Heart left ventricle (tissue), 13 donors: ENCODE measurements around the gene PPP1R1C.

Source experiments
- CTCF ChIP-seq, 12 donors: fragments of 200-600 bp; sonication (generic) in 4 of 12; IDR thresholded peaks; one replicate each; pipeline versions ENCODE4 v1.5.0 to v1.8.0; 2018 to 2022; ENCODE audit warnings: antibody characterized with exemption in 12 of 12, mild to moderate bottlenecking in 5 of 12
- POLR2A ChIP-seq, 2 donors: fragments of 450-650 bp; IDR thresholded peaks; one replicate each; pipeline ENCODE4 v1.6.1; 2017; ENCODE audit warnings: antibody characterized with exemption in 2 of 2, mild to moderate bottlenecking in 2 of 2, moderate library complexity in 2 of 2
- donor health status: ischemic (EF 13 %, LVEDD 7.1; RV severe dilation, severe dysfunction).
- donor health status: DM: no; HTN: yes; CAD: no.
- donor health status: DM: no; HTN: no; CAD: no.
- donor health status: ischemic (EF 25% LVEDD 6.9; RV normal size, moderate dysfunction).
- donor health status: ischemic (EF 25% LVEDD 5.7; RV mildly dilated, moderate dysfunction).
- donor health status: ischemic (EF 35%, LVEDD 5.7; RV mildly dilated, moderate dysfunction).
- donor health status: nonischemic (EF 11% LVEDD 7.7; RV severe dilation, severe dysfunction).
- donor health status: DM: yes; HTN: yes; CAD: no.
- donor health status: PGD.
- donor health status: ischemic (EF 29% LVEDD 5.4; RV normal size, mild dysfunction).
- donor health status: nonischemic (EF 23%, LVEDD 6.1; RV moderate dilation, normal function).

GRCh38 chr2:182134201-182134600 is 148.5 kb downstream of the PPP1R1C start:
- TF ChIP-seq CTCF (IDR thresholded peaks at IDR 0.05): no peak
- TF ChIP-seq POLR2A (IDR thresholded peaks at IDR 0.05): no peak
